Ectodermal cell (in vitro differentiated cells): ENCODE measurements around the gene FRMD8.

ENCODE experiments used
- H3K27ac ChIP-seq: 2 replicates; pipeline ENCODE4 v1.7.0; 2013; ENCODE audit warnings: mild to moderate bottlenecking, low read depth, low read length; ENCODE audit not compliant: insufficient read depth, poor library complexity, severe bottlenecking
- H3K27me3 ChIP-seq: 2 replicates; pipeline ENCODE4 v1.7.0; 2013; ENCODE audit warnings: mild to moderate bottlenecking, low read length; ENCODE audit not compliant: insufficient read depth, control insufficient read depth, poor library complexity, severe bottlenecking
- H3K36me3 ChIP-seq: one replicate; pipeline ENCODE4 v1.7.0; 2013; ENCODE audit warnings: low read length; ENCODE audit not compliant: control insufficient read depth, insufficient read depth
- H3K4me1 ChIP-seq: one replicate; pipeline ENCODE4 v1.7.0; 2013; ENCODE audit warnings: low read length; ENCODE audit not compliant: control insufficient read depth, insufficient read depth
- H3K4me3 ChIP-seq: 2 replicates; pipeline ENCODE4 v1.7.0; 2013; ENCODE audit warnings: low read depth, low read length, control low read depth; ENCODE audit not compliant: insufficient read depth
- H3K9me3 ChIP-seq: 2 replicates; pipeline ENCODE4 v1.7.0; 2013; ENCODE audit warnings: mild to moderate bottlenecking, low read length, moderate library complexity; ENCODE audit not compliant: control insufficient read depth
- WGBS, 2 experiments: methylation state at CpG; one replicate each; pipeline ENCODE4 v1.1.7; 2013; ENCODE audit warnings: missing lambda C conversion rate in 2 of 2; 5-methylcytosine and 5-hydroxymethylcytosine counted together

The FRMD8 gene

GRCh38 chr11:65373839-65374580, 12.4 kb upstream of the FRMD8 start:
- 93 to 94% methylated on average over 14 of the region's 14 CpGs for whole genome bisulfite sequencing, 2 experiments
- Histone ChIP-seq H3K4me1 (no peaks in the 10 kb centered on the region), H3K9me3 (no peaks in the 10 kb centered on the region), H3K27me3 (no peaks in the 10 kb centered on the region), H3K4me3 (no peak overlapping the region), H3K36me3 (no peaks in the 10 kb centered on the region), H3K27ac (no peak overlapping the region)

- Histone ChIP-seq H3K4me1 (no peaks in the 10 kb centered on the region), H3K9me3 (no peaks in the 10 kb centered on the region), H3K27ac (no peak overlapping the region), H3K36me3 (no peaks in the 10 kb centered on the region), H3K4me3 (no peak overlapping the region), H3K27me3 (no peaks in the 10 kb centered on the region)
- WGBS, 2 experiments = 92 to 96% methylated on average over 8 of the region's 8 CpGs
Observed at GRCh38 chr11:65375012-65375411, 11.4 kb upstream of the FRMD8 start.

- Histone ChIP-seq H3K4me3 (no peak overlapping the region), H3K9me3 (no peaks in the 10 kb centered on the region), H3K4me1 (no peaks in the 10 kb centered on the region), H3K27me3 (no peaks in the 10 kb centered on the region), H3K36me3 (no peaks in the 10 kb centered on the region), H3K27ac (no peak overlapping the region)
- 93% methylated on average over 16 of the region's 16 CpGs for whole genome bisulfite sequencing, 2 experiments
Observed at GRCh38 chr11:65376138-65376713, 10.2 kb upstream of the FRMD8 start.

- H3K27ac ChIP-seq = no peak overlapping the region
- H3K36me3 ChIP-seq = no peaks in the 10 kb centered on the region
- H3K4me3 ChIP-seq = no peak overlapping the region
- 88 to 89% methylated on average over 8 of the region's 8 CpGs for WGBS, 2 experiments
- peaks cover 5% of the 10 kb centered on the region for H3K4me1 ChIP-seq
- no peaks in the 10 kb centered on the region for H3K27me3 ChIP-seq
- no peaks in the 10 kb centered on the region for H3K9me3 ChIP-seq
Observed at GRCh38 chr11:65377036-65377435, 9.4 kb upstream of the FRMD8 start.

GRCh38 chr11:65377777-65378176, 8.7 kb upstream of the FRMD8 start:
- Histone ChIP-seq H3K4me1 (peaks cover 12% of the 10 kb centered on the region), H3K36me3 (no peaks in the 10 kb centered on the region), H3K27ac (no peak overlapping the region), H3K27me3 (no peaks in the 10 kb centered on the region), H3K9me3 (no peaks in the 10 kb centered on the region), H3K4me3 (no peak overlapping the region)
- WGBS, 2 experiments = 88 to 91% methylated on average over 8 of the region's 8 CpGs

GRCh38 chr11:65378208-65378927, 8.1 kb upstream of the FRMD8 start:
- no peak overlapping the region for H3K4me3 ChIP-seq
- H3K27ac ChIP-seq = no peak overlapping the region
- peaks cover 16% of the 10 kb centered on the region for H3K4me1 ChIP-seq
- no peaks in the 10 kb centered on the region for H3K27me3 ChIP-seq
- no peaks in the 10 kb centered on the region for H3K9me3 ChIP-seq
- 87% methylated on average over 19 of the region's 19 CpGs for WGBS, 2 experiments
- no peaks in the 10 kb centered on the region for H3K36me3 ChIP-seq

- Histone ChIP-seq H3K4me1 (peaks cover 16% of the 10 kb centered on the region), H3K36me3 (no peaks in the 10 kb centered on the region), H3K27me3 (no peaks in the 10 kb centered on the region), H3K9me3 (no peaks in the 10 kb centered on the region), H3K4me3 (no peak overlapping the region), H3K27ac (no peak overlapping the region)
- WGBS, 2 experiments = 91 to 92% methylated on average over 14 of the region's 14 CpGs
Observed at GRCh38 chr11:65378928-65379638, 7.4 kb upstream of the FRMD8 start.

- no peaks in the 10 kb centered on the region for H3K27me3 ChIP-seq
- H3K4me3 ChIP-seq = no peak overlapping the region
- H3K4me1 ChIP-seq = peaks cover 16% of the 10 kb centered on the region
- 94% methylated on average over 13 of the region's 13 CpGs for WGBS, 2 experiments
- no peaks in the 10 kb centered on the region for H3K9me3 ChIP-seq
- no peak overlapping the region for H3K27ac ChIP-seq
- no peaks in the 10 kb centered on the region for H3K36me3 ChIP-seq
Observed at GRCh38 chr11:65379698-65380459, 6.6 kb upstream of the FRMD8 start.

- Histone ChIP-seq H3K4me1 (peaks cover 16% of the 10 kb centered on the region), H3K27ac (no peak overlapping the region), H3K9me3 (no peaks in the 10 kb centered on the region), H3K27me3 (no peaks in the 10 kb centered on the region), H3K36me3 (no peaks in the 10 kb centered on the region), H3K4me3 (no peak overlapping the region)
- WGBS, 2 experiments = 92 to 93% methylated on average over 16 of the region's 16 CpGs
Observed at GRCh38 chr11:65380460-65381119, 5.8 kb upstream of the FRMD8 start.
